ENCODE measurements around the gene SNX18.

Gene SNX18

DNA sequence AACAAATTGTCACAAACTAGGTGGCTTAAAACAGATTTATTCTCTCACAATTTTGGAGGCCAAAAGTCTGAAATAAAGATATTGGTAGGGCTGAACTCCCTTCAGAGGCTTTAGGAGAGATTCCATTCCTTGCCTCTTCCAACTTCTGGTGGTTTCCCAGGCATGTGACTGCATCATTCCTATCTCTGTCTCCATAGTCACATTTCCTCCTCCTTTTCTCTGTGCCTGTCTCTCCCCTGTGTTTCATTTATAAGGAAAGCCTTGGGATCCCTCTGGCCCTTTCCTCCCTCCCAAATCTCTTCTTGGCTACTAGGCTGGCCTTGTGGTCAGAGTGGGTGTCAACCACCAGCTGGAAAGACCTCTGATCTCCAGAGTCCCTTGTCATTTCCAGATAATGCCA, 78.2 kb downstream of the SNX18 start:
- no peaks in the 10 kb centered on the region for H3K79me2 ChIP-seq
- no peak overlapping the region for H3K4me2 ChIP-seq (ENCODE audit: low read length)
- no peaks in the 10 kb centered on the region for H3K27me3 ChIP-seq (ENCODE audit: control insufficient read depth, insufficient read depth, low read length)
- no peak overlapping the region for H2AFZ ChIP-seq
- TF ChIP-seq, protein P1, sequence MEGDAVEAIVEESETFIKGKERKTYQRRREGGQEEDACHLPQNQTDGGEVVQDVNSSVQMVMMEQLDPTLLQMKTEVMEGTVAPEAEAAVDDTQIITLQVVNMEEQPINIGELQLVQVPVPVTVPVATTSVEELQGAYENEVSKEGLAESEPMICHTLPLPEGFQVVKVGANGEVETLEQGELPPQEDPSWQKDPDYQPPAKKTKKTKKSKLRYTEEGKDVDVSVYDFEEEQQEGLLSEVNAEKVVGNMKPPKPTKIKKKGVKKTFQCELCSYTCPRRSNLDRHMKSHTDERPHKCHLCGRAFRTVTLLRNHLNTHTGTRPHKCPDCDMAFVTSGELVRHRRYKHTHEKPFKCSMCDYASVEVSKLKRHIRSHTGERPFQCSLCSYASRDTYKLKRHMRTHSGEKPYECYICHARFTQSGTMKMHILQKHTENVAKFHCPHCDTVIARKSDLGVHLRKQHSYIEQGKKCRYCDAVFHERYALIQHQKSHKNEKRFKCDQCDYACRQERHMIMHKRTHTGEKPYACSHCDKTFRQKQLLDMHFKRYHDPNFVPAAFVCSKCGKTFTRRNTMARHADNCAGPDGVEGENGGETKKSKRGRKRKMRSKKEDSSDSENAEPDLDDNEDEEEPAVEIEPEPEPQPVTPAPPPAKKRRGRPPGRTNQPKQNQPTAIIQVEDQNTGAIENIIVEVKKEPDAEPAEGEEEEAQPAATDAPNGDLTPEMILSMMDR (IDR thresholded peaks at IDR 0.05): no peak
- no peak overlapping the region for H3K9ac ChIP-seq
- no peak overlapping the region for H3K27ac ChIP-seq
- H3K36me3 ChIP-seq (ENCODE audit: control insufficient read depth, insufficient read depth, low read length): no peaks in the 10 kb centered on the region
- no peak overlapping the region for H3K4me3 ChIP-seq (ENCODE audit: low read depth, low read length)
- no peaks in the 10 kb centered on the region for H3K9me3 ChIP-seq (ENCODE audit: control insufficient read depth, low read length)
- no peaks in the 10 kb centered on the region for H3K4me1 ChIP-seq
